Right cardiac atrium (tissue), 5 donors: ENCODE measurements around the gene RAI1. TPM values are rescaled to one million over a fixed set of nuclear protein-coding genes. Genes with fewer than 3 reads are reported as not detected.

ENCODE experiments used
- ATAC-seq, 2 donors: fragments of 200-7000 bp; cut with Tn5 transposase; one replicate each; pipeline versions ENCODE4 v1.8.0 to v1.9.1; 2020; ENCODE audit warnings: moderate library complexity in 2 of 2, mild to moderate bottlenecking in 1 of 2
- DNase-seq, 3 donors: peaks; one replicate each; pipeline ENCODE4 v3.0.0-alpha.2; 2020
- H3K27ac ChIP-seq: one replicate; pipeline ENCODE4 v1.5.1; 2013; ENCODE audit warnings: mild to moderate bottlenecking, low read length, control low read depth, moderate library complexity
- H3K27me3 ChIP-seq: one replicate; pipeline ENCODE4 v1.6.1; 2013; ENCODE audit not compliant: control insufficient read depth, insufficient read depth
- H3K4me1 ChIP-seq: one replicate; pipeline ENCODE4 v1.6.1; 2013; ENCODE audit warnings: low read length; ENCODE audit not compliant: control insufficient read depth, insufficient read depth
- H3K4me3 ChIP-seq: one replicate; pipeline ENCODE4 v1.5.1; 2013; ENCODE audit warnings: low read length, control low read depth
- H3K9me3 ChIP-seq: one replicate; pipeline ENCODE4 v1.6.1; 2013; ENCODE audit warnings: low read length; ENCODE audit not compliant: control insufficient read depth
- WGBS: extraction: QIAGEN DNeasy Blood & Tissue Kit; methylation state at CpG from one replicate; pipeline ENCODE4 v1.1.7; 2013; 5-methylcytosine and 5-hydroxymethylcytosine counted together
- intact Hi-C, 4 donors: fragments of 100-400 bp; cut with DNase I; formaldehyde crosslinking; loops; one replicate each; pipeline versions ENCODE4 v1.11.0 to v1.14.0; 2022 to 2023
- polyA plus RNA-seq: library from polyadenylated mRNA; stranded (reverse); fragments of 200-250 nt; gene quantifications from one replicate; pipeline ENCODE4 v1.2.3, GENCODE V29; 2013
- total RNA-seq, 4 donors: library from RNA; stranded (reverse); fragmentation: NEBNext Ultra II Directional; extraction: Animal tissue kit (Norgen Biotek cat#: 25700); gene quantifications; one replicate each; pipeline ENCODE4 v1.2.1, GENCODE V29; 2021
- donor health status: healthy with polysubstance abuse.
- donor health status: DM: no; HTN: yes; CAD: no.
- donor health status: DM: no; HTN: no; CAD: no.
- donor health status: DM: no; HTN: yes; CAD: no; lungs with severe emphysema.
- donor health status: DM: yes; HTN: yes; CAD: no.

RAI1 gene
- total and polyA plus RNA-seq, 5 donors, result 18.2 to 26.8 (median 23.0) TPM

DNA sequence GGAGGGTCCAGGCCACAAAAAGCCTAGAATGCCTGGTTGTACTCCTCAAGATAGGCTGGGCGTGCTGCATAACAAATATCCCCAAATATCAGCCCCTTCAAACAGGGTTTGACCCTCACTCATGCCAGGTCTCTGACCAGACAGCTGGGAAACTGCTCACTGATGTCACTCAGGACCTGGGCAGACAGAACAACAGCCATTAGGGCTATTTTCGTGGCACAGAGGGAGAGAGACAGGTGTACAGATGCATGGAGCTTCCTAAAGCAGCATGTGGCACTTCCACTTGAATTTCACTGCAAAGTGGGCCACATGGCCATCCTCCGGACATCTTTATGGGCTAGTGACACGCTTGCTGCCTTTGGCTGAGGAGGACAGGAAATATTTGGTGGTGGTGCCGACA, 82.5 kb downstream of the RAI1 start:
- H3K27me3 ChIP-seq, result no peaks in the 10 kb centered on the region
- H3K4me1 ChIP-seq, result peaks cover 13% of the 10 kb centered on the region
- no peak overlapping the region for H3K27ac ChIP-seq
- DNase-seq (no peak), ATAC-seq (no peak)
- no peaks in the 10 kb centered on the region for H3K9me3 ChIP-seq
- H3K4me3 ChIP-seq, result no peak overlapping the region
- 84% methylated on average over 5 of the region's 5 CpGs for WGBS
- intact Hi-C loops, result no loop called here

DNA sequence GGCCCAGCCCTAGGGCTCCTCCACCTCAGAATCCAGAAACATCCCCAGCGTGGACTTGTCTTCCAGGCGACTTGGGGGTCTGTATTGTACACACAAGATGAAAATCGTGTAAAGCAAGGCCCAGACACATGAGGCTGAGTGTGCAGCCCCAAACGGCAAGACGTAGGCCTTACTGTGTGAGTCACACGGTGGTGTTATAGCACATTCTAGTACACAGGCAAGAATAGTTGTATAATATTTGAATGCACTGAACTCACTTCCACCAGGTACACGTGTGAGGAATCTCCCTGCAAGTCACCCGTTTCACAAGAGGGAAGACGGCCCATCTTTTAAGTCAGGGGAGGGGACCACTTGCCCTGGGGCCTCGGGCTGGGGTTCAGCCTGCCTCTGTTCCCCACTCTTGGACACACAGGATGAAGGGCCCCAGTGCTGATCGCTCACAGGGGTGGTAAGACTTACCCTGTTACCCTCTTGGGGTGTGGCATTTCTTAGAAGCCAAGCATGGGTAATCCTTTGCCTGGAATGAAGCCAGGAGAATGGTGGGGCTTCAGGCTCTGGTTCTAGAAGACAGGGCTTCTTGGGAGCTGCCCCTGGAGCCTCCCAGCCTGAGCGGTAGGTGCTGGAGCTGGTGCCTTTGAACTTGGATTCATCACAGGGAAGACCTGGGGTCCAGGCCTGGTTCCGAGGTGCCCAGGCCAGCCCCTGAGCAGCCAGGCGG, 84.3 kb downstream of the RAI1 start:
- Histone ChIP-seq H3K9me3 (no peaks in the 10 kb centered on the region), H3K4me1 (peaks cover 29% of the 10 kb centered on the region), H3K4me3 (no peak overlapping the region), H3K27me3 (no peaks in the 10 kb centered on the region), H3K27ac (no peak overlapping the region)
- intact Hi-C loops, result no loop called here
- no peak for DNase-seq
- no peak for ATAC-seq
- 81% methylated on average over 14 of the region's 14 CpGs for WGBS

DNA sequence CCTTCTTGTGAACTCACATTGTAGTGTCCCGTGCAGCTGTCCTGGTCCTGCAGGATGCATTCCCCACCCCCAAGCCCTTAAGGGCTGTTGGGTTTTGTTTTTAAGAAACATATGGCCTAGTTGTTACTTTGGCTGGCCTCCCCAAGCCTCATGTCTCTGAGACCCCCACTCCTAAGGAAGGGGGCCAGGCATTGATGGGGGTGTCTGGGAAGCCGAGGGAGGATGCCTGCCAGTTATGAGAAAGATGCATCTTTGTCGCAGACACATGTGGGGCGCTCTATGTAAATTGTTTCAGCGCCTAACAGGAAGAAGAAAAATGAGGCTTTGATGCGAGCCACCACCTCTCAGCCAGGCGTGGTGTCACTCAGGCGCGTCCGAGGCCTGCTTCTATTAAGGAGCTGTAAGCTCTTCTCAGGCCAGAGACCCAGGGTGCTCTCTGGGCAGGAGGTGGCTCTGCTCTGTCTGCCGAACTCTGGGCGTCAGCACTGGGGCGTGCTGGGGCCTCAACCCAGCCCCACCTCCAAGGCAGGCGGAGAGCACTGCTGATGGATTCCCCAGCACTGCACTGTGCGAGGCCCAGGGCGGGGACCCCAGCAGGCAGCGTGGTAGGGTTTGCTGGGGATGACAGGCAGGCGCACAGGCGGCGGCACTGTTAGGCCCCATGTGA, 85.0 kb downstream of the RAI1 start:
- no peak overlapping the region for H3K27ac ChIP-seq
- peaks cover 31% of the 10 kb centered on the region for H3K4me1 ChIP-seq
- no peak for DNase-seq
- peak in 1 of 2 donors; percentile 5 for ATAC-seq
- no peaks in the 10 kb centered on the region for H3K27me3 ChIP-seq
- no peaks in the 10 kb centered on the region for H3K9me3 ChIP-seq
- H3K4me3 ChIP-seq, result no peak overlapping the region
- intact Hi-C loops, result no loop called here
- WGBS, result 70% methylated on average over 20 of the region's 20 CpGs

DNA sequence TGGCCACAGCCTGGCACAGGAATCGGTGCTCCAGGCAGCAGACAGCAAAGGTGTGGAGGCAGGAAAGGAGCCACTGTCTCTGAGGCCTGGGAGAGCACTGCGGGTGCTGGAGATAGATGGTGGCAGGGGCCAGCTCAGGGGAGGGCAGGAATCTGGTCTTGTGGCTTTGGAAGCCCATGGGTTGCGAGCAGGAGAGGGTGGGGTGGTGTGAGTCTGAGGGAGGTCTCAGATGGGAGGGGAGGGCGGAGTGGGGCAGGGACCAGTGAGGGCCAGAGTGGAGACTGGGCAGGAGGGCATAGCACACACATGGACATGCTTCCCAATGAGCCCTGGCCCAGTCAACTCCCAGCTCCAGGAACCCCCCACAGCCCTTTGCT, 85.5 kb downstream of the RAI1 start:
- no peaks in the 10 kb centered on the region for H3K27me3 ChIP-seq
- WGBS, result 76% methylated on average over 4 of the region's 4 CpGs
- intact Hi-C loops, result no loop called here
- no peaks in the 10 kb centered on the region for H3K9me3 ChIP-seq
- peaks cover 35% of the 10 kb centered on the region for H3K4me1 ChIP-seq
- H3K27ac ChIP-seq, result no peak overlapping the region
- no peak for DNase-seq
- no peak overlapping the region for H3K4me3 ChIP-seq
- ATAC-seq, result no peak

DNA sequence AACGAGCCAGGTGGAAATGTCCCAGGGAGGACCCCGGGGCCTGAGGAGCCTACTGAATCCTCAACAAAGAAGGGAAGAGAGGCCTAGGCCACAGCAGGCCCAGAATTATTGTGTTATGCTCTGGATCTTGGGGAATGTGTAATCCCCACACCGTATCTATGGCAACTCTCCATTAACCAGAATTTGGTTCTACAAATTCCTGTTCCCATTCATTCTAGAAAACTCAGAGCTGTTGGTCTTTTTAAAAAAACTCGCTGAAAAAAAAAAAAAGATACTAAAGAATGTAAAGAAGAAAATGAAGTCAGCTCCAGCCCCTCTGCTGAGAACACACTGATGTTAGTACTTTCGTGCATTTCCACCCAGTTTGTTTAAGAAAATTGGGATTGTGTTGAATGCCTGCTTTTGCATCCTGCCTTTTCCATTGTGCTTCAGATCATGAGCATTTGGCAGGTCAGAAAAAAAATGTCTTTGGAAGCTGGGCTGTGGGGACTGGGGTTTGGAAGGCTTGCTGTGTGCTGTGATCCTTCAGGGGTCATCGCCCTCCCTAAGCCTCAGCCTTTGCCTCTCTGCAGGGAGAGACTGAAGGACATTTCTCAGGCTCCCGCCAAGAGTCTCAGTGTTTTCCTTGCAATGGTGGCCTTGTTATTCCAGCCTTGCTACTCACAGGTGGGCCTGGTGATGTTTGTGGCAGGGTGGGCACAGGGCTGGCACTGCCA, 86.1 kb downstream of the RAI1 start:
- 72% methylated on average over 7 of the region's 7 CpGs for WGBS
- DNase-seq (no peak), ATAC-seq (no peak)
- peaks cover 37% of the 10 kb centered on the region for H3K4me1 ChIP-seq
- no peaks in the 10 kb centered on the region for H3K27me3 ChIP-seq
- intact Hi-C loops, result no loop called here
- no peak overlapping the region for H3K27ac ChIP-seq
- no peak overlapping the region for H3K4me3 ChIP-seq
- H3K9me3 ChIP-seq, result no peaks in the 10 kb centered on the region

DNA sequence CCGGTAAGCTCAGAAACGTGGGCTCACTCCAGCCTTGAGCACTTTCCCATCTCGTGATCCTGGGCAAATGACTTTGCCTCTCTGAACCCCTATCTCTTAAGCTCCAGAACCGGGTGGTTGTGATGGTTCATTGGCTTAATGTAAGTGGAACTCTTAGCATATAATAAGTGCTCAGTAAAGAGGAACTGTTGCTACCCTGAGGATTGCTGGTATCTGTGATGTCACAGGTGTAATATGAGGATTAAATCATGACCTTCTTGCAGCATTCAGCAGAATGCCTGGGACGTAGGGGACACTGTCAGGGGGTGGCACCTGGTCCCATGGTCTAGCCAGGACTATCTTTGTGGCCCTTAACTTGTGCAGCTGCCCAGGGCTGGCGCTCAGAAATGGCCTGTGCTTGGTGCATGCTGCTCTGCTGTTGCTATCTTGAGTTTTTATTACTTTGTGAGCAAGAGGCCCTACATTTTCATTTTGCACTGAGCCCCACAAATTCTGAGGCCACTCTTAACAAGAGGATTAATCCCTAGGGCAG, 86.7 kb downstream of the RAI1 start:
- Histone ChIP-seq H3K9me3 (no peaks in the 10 kb centered on the region), H3K27ac (no peak overlapping the region), H3K4me3 (no peak overlapping the region), H3K27me3 (no peaks in the 10 kb centered on the region), H3K4me1 (peaks cover 37% of the 10 kb centered on the region)
- 79% methylated on average over 6 of the region's 6 CpGs for WGBS
- intact Hi-C loops, result no loop called here
- ATAC-seq, result no peak
- no peak for DNase-seq

DNA sequence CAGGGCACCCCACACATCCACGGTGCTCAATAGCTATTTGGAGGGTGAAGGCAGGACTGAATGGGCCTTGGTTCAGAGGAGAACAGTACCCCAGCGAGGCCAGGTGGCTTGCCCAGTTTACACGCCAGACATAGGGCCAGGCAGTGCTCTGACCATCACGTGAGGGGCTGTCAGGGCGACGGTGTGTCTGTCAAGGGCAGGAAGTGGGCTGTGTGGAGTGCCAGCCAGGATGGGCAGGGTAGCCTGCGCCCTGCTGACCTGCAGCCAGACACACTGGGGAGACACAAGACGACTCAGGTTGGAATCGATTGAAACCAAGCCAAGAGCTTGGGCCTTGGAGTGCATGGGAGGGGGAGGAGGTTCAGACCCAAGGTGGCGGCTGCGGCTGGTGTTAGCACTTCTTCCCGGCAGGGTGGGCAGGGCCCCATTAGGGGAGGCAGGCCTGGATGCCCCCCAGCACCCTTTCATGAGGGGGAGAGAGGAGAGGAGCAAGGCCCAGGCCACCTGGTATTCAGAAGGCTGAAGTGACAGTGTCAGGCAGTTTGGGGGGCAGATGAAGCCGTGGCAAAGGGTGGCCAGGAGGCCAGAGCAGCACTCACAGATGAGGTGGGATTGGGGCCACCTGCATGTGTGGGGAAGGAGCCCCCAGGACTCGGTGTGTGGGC, 87.3 kb downstream of the RAI1 start:
- ATAC-seq (peak; percentile 27 to 30), DNase-seq (peak in 1 of 3 donors; percentile 67)
- Histone ChIP-seq H3K4me1 (peaks cover 37% of the 10 kb centered on the region), H3K27me3 (no peaks in the 10 kb centered on the region), H3K4me3 (no peak overlapping the region), H3K9me3 (no peaks in the 10 kb centered on the region), H3K27ac (peak overlapping the region; percentile 4)
- intact Hi-C loops, result no loop called here
- 47% methylated on average over 14 of the region's 14 CpGs for WGBS

DNA sequence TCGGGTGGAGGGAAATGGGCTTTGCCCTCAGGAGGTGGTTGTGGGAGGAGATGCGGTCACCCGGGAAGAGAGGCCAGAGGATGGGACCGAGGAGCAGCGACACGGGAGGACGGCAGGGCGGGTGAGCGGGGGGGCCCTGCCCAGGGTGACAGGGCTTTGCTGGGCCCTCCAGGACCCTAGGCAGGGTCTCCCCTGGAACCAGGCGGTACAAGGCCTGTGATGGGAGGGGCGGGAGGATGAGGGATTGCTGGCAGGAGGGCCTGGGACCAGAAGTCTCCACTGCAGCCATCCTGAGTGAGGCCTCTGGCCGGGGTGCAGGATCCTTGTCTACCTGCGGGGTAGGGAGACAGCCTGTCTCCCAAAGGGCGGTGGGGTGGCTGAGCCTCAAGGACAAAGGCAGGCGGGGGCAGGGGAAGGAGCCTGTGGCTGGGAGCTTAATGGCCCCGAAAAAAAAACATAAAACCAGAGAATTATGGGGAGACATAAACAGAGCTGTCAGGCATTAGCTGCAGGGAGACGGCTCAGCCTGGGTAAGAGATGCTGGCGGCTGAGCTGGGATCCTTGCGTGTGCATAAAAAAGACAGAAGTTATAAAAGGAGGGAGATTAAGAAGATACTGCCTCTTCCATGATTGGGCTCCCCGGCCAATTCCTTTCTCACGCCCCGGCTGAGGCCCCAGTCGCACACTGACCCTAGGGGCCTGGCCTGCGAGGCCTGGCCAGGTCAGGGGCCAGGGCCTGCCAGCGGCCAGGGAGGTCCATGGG, 88.8 kb downstream of the RAI1 start:
- intact Hi-C loops, result no loop called here
- H3K4me1 ChIP-seq, result peaks cover 37% of the 10 kb centered on the region
- H3K9me3 ChIP-seq, result no peaks in the 10 kb centered on the region
- 65% methylated on average over 25 of the region's 25 CpGs for WGBS
- ATAC-seq, result peak in 1 of 2 donors; percentile 3
- H3K27me3 ChIP-seq, result no peaks in the 10 kb centered on the region
- peak overlapping the region; percentile 47 for H3K27ac ChIP-seq
- no peak for DNase-seq
- no peak overlapping the region for H3K4me3 ChIP-seq

DNA sequence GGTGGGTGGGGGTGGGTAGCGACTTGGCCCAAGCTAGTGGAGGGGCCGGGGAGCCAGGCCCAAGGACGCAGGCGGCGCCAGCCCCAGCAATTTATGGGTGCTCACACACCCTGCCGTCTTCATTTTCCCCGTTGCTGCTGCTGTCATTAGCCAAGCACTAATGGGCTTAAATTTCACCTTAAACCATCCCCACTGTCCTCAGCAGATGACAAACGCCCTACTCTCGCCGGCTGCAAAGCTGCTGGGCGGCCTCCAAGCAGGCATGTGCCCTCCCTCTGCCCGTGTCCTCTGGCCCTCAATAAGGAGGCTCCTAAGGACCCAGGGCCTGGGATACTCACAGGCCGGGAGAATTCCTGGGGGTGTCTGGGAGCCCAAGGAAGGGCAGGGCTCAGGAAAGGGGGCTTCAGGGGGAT, 89.4 kb downstream of the RAI1 start:
- intact Hi-C loops, result no loop called here
- 70% methylated on average over 13 of the region's 13 CpGs for WGBS
- no peak overlapping the region for H3K4me3 ChIP-seq

DNA sequence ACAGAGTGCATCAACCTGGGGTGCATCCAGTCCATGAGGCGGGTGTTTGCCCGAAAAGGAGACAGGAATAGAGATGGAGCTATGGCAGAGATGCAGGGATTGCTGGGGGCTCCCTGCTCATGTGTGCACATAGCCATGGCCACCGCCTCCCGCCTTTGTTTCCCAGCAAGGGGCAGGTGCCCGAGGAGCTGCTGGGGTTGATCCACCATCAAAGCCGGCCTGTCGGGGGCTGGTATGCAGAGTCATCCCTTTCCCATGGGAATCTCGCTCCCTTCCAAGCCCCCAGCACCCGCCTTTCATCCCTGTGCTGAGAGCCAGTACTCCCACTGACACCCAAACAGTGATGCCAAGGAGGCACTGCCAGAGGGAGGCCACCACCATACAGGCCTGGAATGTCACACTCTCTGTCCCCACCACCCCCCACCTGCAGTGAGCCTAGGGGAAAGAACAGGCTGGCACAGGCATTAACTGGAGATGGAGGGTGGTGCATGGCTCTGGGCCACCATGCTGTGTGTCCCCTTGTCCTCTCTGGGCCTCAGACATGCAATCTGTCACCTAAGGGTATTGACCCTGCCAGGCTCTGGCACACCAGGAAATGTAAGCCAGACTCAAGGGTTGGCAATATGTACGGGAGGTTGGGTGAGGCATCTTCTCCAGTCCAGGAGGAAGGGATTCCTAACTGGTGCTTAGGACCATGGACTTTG, 90.4 kb downstream of the RAI1 start:
- Histone ChIP-seq H3K27me3 (no peaks in the 10 kb centered on the region), H3K9me3 (no peaks in the 10 kb centered on the region), H3K4me1 (peaks cover 33% of the 10 kb centered on the region), H3K27ac (no peak overlapping the region), H3K4me3 (no peak overlapping the region)
- ATAC-seq (no peak), DNase-seq (no peak)
- 92% methylated on average over 10 of the region's 10 CpGs for WGBS
- intact Hi-C loops, result no loop called here

More for the DNA sequence above, 89.4 kb downstream of the RAI1 start:
- DNase-seq, result no peak
- ATAC-seq, result peak; percentile 9 to 35
- H3K27me3 ChIP-seq, result no peaks in the 10 kb centered on the region
- H3K27ac ChIP-seq, result peak overlapping the region; percentile 47
- H3K4me1 ChIP-seq, result peaks cover 37% of the 10 kb centered on the region
- H3K9me3 ChIP-seq, result no peaks in the 10 kb centered on the region
